ENCODE results near the gene SFMBT2. TPM values are rescaled to one million over a fixed set of nuclear protein-coding genes. Genes with fewer than 3 reads are reported as not detected.
A peak's percentile ranks its signal among the peaks of the same experiment; 100 is the strongest.

Gene SFMBT2
- total RNA-seq, 1 donor from 2014 or later: 7.2 TPM

- H3K27ac Mint-ChIP-seq: no peak overlapping the region
- DNase-seq (ENCODE audit: extremely low spot score, unreplicated experiment): no peak
- H3K9me3 Mint-ChIP-seq: no peaks in the 10 kb centered on the region
- TF ChIP-seq CTCF (conservative IDR thresholded peaks at IDR 0.05): no peak
- H3K4me3 Mint-ChIP-seq: peak overlapping the region; percentile 29
- H3K36me3 Mint-ChIP-seq: no peaks in the 10 kb centered on the region
- peaks cover 55% of the 10 kb centered on the region for H3K27me3 Mint-ChIP-seq
- peaks cover 9% of the 10 kb centered on the region for H3K4me1 Mint-ChIP-seq (ENCODE audit: unreplicated experiment)
These were observed 22.3 kb upstream of the SFMBT2 start for GRCh38 chr10:7432884-7433726.

DNA sequence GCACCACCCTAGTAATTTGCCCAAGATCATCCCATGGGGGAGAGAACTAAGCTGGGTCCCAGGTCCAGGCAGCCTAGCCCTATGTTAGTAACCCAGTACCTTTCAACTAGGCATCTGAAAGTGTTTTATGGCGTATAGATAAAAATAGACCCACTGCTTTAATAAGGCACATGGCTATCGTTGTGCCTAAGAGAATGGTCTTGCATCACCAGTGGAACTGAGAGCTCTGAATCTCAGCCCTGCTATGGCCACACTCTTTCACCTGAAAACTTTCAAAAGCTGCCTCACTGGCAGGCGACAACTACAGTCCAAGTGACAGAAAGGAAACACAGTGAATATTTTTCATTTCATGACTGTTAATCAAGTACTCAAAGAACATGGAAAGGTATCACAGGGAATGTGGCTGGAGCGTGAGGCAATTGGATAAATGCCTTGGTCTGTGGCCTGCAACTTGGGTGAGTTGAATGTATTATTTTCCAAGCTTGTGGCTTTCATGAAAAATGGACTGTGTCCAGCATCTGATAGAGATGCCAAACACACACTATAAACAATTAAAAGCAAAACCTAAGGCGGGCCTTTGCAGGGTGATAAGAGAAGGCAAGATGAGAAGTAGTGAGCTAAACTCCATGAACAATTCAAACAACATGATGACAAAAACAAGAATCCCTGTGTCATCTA lies 18.0 kb upstream of the SFMBT2 start:
- H3K27ac Mint-ChIP-seq: no peak overlapping the region
- TF ChIP-seq CTCF (conservative IDR thresholded peaks at IDR 0.05): no peak
- no peaks in the 10 kb centered on the region for H3K9me3 Mint-ChIP-seq
- no peak for DNase-seq (ENCODE audit: extremely low spot score, unreplicated experiment)
- no peak overlapping the region for H3K4me3 Mint-ChIP-seq
- peaks cover 60% of the 10 kb centered on the region for H3K27me3 Mint-ChIP-seq
- peaks cover 9% of the 10 kb centered on the region for H3K4me1 Mint-ChIP-seq (ENCODE audit: unreplicated experiment)
- no peaks in the 10 kb centered on the region for H3K36me3 Mint-ChIP-seq

- Mint-ChIP-seq H3K4me1 (ENCODE audit: unreplicated experiment) (peaks cover 4% of the 10 kb centered on the region), H3K27me3 (peaks cover 65% of the 10 kb centered on the region), H3K36me3 (no peaks in the 10 kb centered on the region)
These were observed 15.5 kb upstream of the SFMBT2 start for GRCh38 chr10:7426349-7426748.

DNA sequence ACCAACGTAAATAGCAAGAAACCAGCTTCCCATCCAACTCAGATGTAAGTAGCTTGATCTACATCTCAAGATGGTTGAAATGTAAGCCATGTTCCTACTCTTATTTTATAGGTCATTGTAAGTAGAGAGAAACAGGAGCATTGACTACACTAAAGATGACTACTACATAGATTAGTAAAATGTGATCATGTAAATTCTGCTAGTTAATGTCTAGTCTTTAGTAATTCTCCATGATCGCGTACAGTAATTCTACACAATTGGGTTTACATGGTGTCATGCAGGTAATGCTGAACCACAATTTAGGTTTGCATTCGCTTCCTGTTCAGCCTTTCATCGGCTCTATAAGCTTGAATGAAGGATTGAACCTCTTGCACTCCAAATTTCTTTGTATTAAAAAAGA lies 14.9 kb upstream of the SFMBT2 start:
- Mint-ChIP-seq H3K27me3 (peaks cover 67% of the 10 kb centered on the region), H3K9me3 (no peaks in the 10 kb centered on the region), H3K4me1 (ENCODE audit: unreplicated experiment) (peaks cover 4% of the 10 kb centered on the region), H3K27ac (no peak overlapping the region), H3K4me3 (no peak overlapping the region), H3K36me3 (no peaks in the 10 kb centered on the region)
- no peak for DNase-seq (ENCODE audit: extremely low spot score, unreplicated experiment)
- no peak for TF ChIP-seq CTCF (conservative IDR thresholded peaks at IDR 0.05)

More at GRCh38 chr10:7426349-7426748, 15.5 kb upstream of the SFMBT2 start:
- no peak for TF ChIP-seq CTCF (conservative IDR thresholded peaks at IDR 0.05)
- Mint-ChIP-seq H3K9me3 (no peaks in the 10 kb centered on the region), H3K27ac (no peak overlapping the region), H3K4me3 (no peak overlapping the region)
- DNase-seq (ENCODE audit: extremely low spot score, unreplicated experiment): no peak

DNA sequence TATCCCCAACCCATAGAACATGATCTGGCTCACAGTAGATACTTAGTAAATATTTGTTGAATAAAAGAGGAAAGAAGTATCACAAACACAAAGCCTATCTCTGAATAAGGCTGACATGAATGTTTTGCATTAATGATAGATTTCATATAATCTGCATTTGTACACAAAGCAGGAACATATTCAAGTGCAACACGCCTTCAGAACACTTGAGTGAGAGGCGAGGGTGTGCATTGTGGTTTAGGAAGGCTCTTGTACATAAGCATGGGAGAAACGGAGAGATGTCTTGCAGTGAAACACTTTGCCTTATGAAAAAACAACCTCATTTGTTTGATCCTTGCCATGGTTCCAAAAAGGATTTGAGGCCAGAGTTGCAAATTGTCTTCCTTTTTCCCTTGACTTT lies 14.1 kb upstream of the SFMBT2 start:
- Mint-ChIP-seq H3K4me3 (no peak overlapping the region), H3K4me1 (ENCODE audit: unreplicated experiment) (peaks cover 4% of the 10 kb centered on the region)

More for the DNA sequence above, 14.1 kb upstream of the SFMBT2 start:
- no peak for DNase-seq (ENCODE audit: extremely low spot score, unreplicated experiment)
- TF ChIP-seq CTCF (conservative IDR thresholded peaks at IDR 0.05): no peak
- Mint-ChIP-seq H3K36me3 (no peaks in the 10 kb centered on the region), H3K9me3 (no peaks in the 10 kb centered on the region), H3K27me3 (peaks cover 71% of the 10 kb centered on the region), H3K27ac (no peak overlapping the region)
